ENCODE data around the gene ADGRG6.

ADGRG6 gene

DNA sequence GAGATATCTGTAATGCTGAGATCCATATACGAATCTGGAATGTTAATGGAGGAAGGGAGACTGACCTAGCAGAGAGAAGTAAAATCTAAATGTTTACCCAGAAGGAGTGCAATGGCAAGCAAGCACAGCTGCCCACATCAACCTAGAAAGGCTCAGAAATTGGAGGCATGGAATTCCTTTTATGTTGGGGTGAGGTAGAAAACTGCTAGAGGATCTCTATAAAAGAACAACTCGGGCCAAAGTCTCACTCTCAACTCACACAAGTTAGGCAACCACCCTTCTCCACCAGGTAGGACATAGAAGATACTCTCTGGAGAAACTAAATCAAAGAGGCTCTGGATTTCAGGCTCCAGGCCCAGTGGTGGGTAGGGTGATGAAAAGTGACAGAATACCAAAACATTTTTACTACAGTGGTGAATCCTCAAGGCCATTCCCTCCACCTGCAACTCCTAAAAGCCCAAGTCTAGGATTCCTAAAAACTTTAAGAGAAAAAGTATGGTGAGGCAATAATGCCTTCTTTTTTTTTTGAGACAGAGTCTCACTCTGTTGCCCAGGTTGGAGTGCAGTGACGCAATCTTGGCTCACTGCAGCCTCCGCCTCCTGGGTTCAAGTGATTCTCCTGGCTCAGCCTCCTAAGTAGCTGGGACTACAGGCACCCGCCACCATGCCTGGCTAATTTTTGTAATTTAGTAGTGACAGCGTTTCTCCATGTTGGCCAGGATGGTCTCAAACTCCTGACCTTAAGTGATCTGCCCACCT lies 9.5 kb upstream of the ADGRG6 start:
- DNase-seq = no peak

DNA sequence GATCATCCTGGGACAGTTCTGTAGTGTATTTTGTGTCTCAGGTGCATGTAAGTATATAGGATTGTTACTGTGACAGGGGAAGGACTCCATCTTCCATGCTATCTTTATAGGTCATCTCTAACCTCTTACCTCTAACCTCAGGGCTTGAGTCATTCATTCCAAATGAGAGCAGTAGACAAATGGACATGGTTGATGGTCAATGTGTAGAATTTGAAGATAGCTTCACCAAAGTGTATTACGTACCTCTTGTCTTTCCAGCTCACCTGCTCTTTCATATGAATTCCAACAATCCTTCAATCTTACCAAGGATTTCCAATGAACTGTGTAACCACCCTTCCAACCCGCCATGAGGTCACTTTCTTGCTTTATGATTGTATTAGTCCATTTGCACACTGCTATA lies 8.7 kb upstream of the ADGRG6 start:
- no peak for DNase-seq

- no peak for DNase-seq
Observed at GRCh38 chr6:142294679-142295078, 7.1 kb upstream of the ADGRG6 start.

GRCh38 chr6:142296975-142297604 lies 4.7 kb upstream of the ADGRG6 start:
- DNase-seq = no peak

DNA sequence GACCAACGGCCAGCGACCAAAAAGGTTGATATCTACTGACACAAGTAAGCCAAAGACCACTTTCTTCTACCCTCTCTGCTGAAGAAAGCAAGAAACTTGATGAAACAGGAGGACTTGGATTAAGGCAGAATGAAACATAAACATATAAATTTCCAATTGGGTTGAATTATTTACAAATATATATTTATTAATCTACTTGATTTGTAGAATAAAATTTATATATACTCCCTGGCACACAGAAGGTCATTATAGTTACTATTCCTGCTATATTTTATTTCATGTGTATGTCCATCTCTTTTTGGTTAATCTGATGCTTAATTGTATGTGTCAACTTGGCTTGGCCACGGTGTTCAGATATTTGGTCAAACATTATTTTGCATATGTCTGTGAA lies 4.2 kb upstream of the ADGRG6 start:
- DNase-seq = no peak

- no peak for DNase-seq
Observed at GRCh38 chr6:142297996-142298753, 3.6 kb upstream of the ADGRG6 start.

DNA sequence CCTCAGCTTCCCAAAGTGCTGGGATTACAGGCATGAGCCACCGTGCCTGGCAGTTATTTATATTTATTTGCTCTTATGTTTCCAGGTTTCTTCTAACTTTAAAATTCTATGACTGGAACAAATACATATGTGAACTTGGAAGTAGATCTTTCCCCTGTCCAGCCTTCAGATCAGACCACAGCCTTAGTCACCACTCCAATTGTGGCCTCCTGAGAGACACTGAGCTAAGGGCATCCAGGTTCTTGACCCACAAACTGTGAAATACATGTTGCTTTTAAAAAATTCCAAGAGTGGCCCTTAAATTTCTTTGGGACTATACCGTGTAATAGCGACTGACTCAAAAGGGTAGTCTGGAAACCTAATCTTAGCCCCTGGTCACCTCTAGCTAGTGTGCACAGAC lies 1.5 kb upstream of the ADGRG6 start:
- no peak for DNase-seq

DNA sequence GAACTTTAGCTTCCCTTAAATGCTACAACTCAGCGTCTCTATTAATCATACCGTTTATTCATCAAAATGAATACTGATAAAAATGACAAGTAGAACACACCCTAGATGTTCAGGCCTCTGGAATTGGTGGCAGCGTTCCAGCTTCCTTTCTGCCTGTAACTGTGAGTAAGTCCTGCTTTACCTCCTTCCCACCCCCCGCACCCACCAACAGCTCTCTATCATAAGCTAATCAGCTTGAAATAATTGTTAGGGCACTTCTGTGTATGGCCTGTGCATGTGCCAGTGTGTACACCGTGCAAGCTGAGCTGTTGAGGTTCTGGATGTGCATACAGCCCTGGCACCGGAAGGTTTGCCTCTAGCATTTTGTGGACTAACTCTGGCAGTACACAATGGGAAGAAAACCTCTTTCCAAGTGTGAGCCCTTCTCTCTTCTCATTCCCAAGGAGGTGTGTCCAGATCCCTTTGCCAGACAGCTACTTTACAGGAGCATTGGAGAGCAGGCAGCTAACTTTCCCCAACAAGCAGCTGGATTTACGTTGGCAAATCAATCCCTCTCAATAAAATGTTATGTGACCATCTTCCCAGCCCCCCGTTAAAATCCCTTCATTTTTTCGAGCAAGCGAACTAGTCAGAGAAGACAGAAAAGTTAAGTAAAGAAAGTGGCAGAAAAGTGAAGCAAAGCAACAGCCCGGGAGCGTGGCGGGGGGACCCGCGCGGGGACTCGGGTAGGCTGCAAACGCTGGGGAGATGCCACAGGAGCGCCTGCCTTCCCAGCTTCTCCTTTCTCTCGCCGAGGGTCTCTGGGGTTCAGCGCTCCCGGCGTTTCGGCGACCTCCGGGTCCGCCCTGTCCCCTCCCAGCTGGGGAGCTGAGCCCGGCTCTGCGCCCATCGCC lies 803 bp upstream of the ADGRG6 start:
- no peak for DNase-seq

GRCh38 chr6:142302421-142303175 lies 791 bp downstream of the ADGRG6 start:
- DNase-seq = no peak

GRCh38 chr6:142303176-142303533 lies 1.3 kb downstream of the ADGRG6 start:
- DNase-seq = no peak

- no peak for DNase-seq
Observed at GRCh38 chr6:142304241-142304640, 2.4 kb downstream of the ADGRG6 start.

GRCh38 chr6:142306736-142307135 lies 4.9 kb downstream of the ADGRG6 start:
- no peak for DNase-seq

- DNase-seq = no peak
Observed at GRCh38 chr6:142307963-142308748, 6.3 kb downstream of the ADGRG6 start.

DNA sequence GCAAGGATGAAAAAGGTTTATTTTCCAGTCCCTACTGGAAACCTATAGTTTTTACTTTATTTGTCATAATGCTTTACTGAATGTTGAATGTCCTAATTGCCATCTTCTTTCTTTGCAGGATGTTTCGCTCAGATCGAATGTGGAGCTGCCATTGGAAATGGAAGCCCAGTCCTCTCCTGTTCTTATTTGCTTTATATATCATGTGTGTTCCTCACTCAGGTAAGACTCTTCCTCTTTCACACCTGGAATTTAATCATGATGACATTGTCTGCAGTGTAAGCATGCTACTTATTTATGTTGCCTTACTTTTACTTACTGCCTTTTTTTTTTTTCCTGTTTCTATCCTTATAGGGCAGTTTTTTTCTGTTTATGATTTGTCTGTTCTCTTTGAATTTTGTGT lies 7.6 kb downstream of the ADGRG6 start:
- no peak for DNase-seq

DNA sequence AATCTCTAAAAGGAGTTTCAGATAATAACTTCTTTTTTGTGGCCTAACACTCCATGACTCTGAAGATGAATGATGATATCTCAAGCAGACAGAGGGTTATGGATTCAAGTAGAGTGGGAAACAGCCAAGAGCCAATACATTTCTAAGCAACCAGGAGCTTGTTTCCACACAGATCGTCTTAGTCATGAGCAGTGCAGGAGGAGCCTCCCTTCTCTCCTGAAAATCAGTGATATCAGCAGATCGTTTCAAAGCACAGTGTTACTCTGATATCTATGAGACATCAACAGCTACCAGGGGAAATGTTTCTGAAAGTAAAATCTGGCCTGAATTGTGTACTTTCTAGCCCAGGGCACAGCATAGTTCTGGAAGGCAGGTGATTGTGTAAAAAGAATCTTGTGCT lies 11.5 kb downstream of the ADGRG6 start:
- no peak for DNase-seq

DNA sequence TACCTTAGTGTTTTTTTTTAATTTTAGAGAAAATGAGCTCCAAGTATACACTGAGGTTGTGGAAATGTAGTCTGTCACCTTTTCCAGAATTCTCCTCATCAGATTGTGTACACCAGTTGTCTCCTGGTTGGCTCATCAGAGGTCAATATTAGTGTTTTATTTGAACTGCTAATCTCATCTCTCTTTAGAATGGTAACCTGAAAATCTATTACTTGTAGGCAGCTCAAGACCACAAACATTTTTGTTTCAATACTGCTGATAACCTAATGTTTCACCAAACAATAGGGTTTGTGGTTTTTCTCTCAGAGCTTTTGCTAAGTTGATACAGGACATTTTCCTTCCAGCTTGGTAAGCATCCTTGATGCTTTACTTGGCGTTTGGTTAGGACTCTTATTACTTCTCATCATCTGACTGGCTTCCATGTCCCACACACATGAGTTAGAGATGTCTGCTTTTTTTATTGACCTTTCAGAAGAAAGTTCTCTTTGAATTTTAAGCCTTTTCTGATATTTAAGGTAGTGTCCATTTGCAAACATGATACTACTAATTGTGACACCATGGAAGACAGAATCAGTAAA lies 15.1 kb downstream of the ADGRG6 start:
- DNase-seq = no peak

GRCh38 chr6:142318714-142319113 lies 16.9 kb downstream of the ADGRG6 start:
- no peak for DNase-seq

DNA sequence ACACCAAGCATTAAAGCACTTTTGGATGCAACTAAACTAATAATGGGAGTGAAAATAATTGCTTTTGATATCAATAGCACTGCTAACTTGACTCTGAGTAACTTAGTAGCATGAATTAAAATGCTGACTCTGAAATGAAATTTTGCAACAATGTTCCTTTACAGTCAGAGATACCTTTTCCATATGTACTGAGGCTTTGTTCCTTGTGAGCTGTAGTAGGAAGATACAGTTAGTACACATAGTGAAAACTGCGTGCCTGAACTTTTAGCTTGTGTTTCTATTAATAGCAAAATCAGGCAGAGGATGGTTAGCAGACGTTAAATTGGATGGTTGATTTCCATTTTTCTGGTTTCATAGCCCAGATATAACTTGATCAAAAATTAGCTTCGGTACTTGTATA lies 18.6 kb downstream of the ADGRG6 start:
- DNase-seq = no peak

GRCh38 chr6:142321451-142321850 lies 19.6 kb downstream of the ADGRG6 start:
- no peak for DNase-seq

GRCh38 chr6:142322066-142322465 lies 20.3 kb downstream of the ADGRG6 start:
- DNase-seq = no peak
